ENCODE results near the gene POU2F3.

GRCh38 chr11:120243221-120243620 lies 3.3 kb downstream of the POU2F3 start:
- TF ChIP-seq, protein P1, sequence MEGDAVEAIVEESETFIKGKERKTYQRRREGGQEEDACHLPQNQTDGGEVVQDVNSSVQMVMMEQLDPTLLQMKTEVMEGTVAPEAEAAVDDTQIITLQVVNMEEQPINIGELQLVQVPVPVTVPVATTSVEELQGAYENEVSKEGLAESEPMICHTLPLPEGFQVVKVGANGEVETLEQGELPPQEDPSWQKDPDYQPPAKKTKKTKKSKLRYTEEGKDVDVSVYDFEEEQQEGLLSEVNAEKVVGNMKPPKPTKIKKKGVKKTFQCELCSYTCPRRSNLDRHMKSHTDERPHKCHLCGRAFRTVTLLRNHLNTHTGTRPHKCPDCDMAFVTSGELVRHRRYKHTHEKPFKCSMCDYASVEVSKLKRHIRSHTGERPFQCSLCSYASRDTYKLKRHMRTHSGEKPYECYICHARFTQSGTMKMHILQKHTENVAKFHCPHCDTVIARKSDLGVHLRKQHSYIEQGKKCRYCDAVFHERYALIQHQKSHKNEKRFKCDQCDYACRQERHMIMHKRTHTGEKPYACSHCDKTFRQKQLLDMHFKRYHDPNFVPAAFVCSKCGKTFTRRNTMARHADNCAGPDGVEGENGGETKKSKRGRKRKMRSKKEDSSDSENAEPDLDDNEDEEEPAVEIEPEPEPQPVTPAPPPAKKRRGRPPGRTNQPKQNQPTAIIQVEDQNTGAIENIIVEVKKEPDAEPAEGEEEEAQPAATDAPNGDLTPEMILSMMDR (IDR thresholded peaks at IDR 0.05; ENCODE audit: low read length), result no peak
- TF ChIP-seq EZH2 (IDR thresholded peaks at IDR 0.05; ENCODE audit: borderline replicate concordance, low read length), result no peak

All from OCI-LY1 (cell line).